CD4-positive, CD25-positive, alpha-beta regulatory T cell (primary cell): Measurements from ENCODE around the gene SEH1L. TPM values are rescaled to one million over a fixed set of nuclear protein-coding genes. Genes with fewer than 3 reads are reported as not detected.
"Not testable (repeated sequence)": the region's sequence is repeated elsewhere in the genome, so short reads cannot be mapped to it uniquely, and the experiment has no call there.

Experiments used
- ATAC-seq, 2 donors: fragments of 150-1000 bp; cut with Tn5 transposase; one replicate each; pipeline ENCODE4 v1.10.0; 2021; ENCODE audit warnings: low read depth in 2 of 2, moderate number of reproducible peaks in 2 of 2, moderate library complexity in 1 of 2
- DNase-seq, 3 donors: peaks; one replicate each; pipeline versions ENCODE4 v3.0.0 to v3.0.0-alpha.2; 2012 to 2022; ENCODE audit warnings: mixed read lengths in 1 of 3
- H3K27ac ChIP-seq: one replicate; pipeline ENCODE4 v1.7.0; 2013; ENCODE audit warnings: mild to moderate bottlenecking, low read length; ENCODE audit not compliant: insufficient read depth, poor library complexity, severe bottlenecking
- H3K27me3 ChIP-seq: one replicate; pipeline ENCODE4 v1.7.0; 2013; ENCODE audit warnings: low read length; ENCODE audit not compliant: control insufficient read depth, insufficient read depth
- H3K36me3 ChIP-seq: one replicate; pipeline ENCODE4 v1.7.0; 2013; ENCODE audit warnings: mild to moderate bottlenecking, low read length, moderate library complexity; ENCODE audit not compliant: control insufficient read depth, insufficient read depth
- H3K4me1 ChIP-seq: 2 replicates; pipeline ENCODE4 v1.7.0; 2013; ENCODE audit warnings: mild to moderate bottlenecking, low read length; ENCODE audit not compliant: insufficient read depth, control insufficient read depth, poor library complexity, severe bottlenecking
- H3K4me3 ChIP-seq: one replicate; pipeline ENCODE4 v1.7.0; 2013; ENCODE audit warnings: low read depth, mild to moderate bottlenecking, low read length, moderate library complexity
- H3K9me3 ChIP-seq, 2 experiments: 1 replicate in 1 of 2; 2 replicates in 1 of 2; pipeline ENCODE4 v1.7.0; 2013; ENCODE audit warnings: low read length in 2 of 2, mild to moderate bottlenecking in 1 of 2, moderate library complexity in 1 of 2; ENCODE audit not compliant: control insufficient read depth in 2 of 2
- H3K27ac Mint-ChIP-seq, 3 donors: one replicate each; pipeline ENCODE4 v1.8.0; 2020 to 2022; ENCODE audit warnings: mild to moderate bottlenecking in 3 of 3, mixed read lengths in 3 of 3, moderate library complexity in 2 of 3
- H3K27me3 Mint-ChIP-seq: one replicate; pipeline ENCODE4 v1.8.0; 2022; ENCODE audit warnings: mild to moderate bottlenecking, mixed read lengths
- H3K36me3 Mint-ChIP-seq: one replicate; pipeline ENCODE4 v1.8.0; 2020; ENCODE audit warnings: mixed read lengths
- H3K4me1 Mint-ChIP-seq, 4 donors: one replicate each; pipeline ENCODE4 v1.8.0; 2020 to 2022; ENCODE audit warnings: mixed read lengths in 4 of 4, mild to moderate bottlenecking in 1 of 4
- H3K4me3 Mint-ChIP-seq, 4 donors: one replicate each; pipeline ENCODE4 v1.8.0; 2020 to 2022; ENCODE audit warnings: mild to moderate bottlenecking in 4 of 4, mixed read lengths in 4 of 4, moderate library complexity in 3 of 4
- H3K9me3 Mint-ChIP-seq, 7 donors: one replicate each; pipeline ENCODE4 v1.8.0; 2020 to 2022; ENCODE audit warnings: mixed read lengths in 7 of 7, mild to moderate bottlenecking in 3 of 7, moderate library complexity in 2 of 7
- polyA plus RNA-seq, 4 donors: library from polyadenylated mRNA; unstranded; fragments of 300-500 nt; fragmentation: Illumina TruSeq; gene quantifications; one replicate each; pipeline ENCODE4 v1.2.3, GENCODE V29; 2021
- total RNA-seq: library from RNA; stranded (reverse); gene quantifications from one replicate; pipeline ENCODE4 v1.2.3, GENCODE V29; 2022

SEH1L gene
- total and polyA plus RNA-seq, 5 donors from 2014 or later: 22.0 to 33.1 (median 26.2) TPM

DNA sequence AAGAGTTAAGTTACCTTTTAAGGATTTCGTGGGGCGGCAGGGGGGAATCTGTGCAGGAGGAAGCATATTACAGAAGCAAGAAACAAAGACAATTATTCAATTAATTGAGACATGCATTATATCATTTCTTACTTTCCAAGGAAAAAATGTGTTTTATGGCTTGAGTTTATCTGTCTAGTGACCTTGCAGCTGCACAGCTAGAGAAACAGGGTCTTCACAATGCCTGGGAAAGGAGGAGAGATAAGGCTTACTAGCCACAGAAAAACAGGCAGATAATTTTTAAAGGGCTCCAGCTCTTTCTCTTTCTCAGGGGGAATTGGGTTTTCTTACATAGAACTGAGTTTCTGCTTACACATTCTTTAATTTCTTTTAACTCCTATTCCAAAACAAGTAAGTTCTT, 49.5 kb downstream of the SEH1L start:
- not testable (repeated sequence) for H3K27ac ChIP-seq, H3K9me3 ChIP-seq, H3K27me3 Mint-ChIP-seq, H3K9me3 Mint-ChIP-seq, H3K27ac Mint-ChIP-seq, H3K4me3 ChIP-seq, DNase-seq, H3K27me3 ChIP-seq, H3K36me3 Mint-ChIP-seq, ATAC-seq
- peaks cover 39% of the 10 kb centered on the region for H3K4me1 ChIP-seq
- H3K4me3 Mint-ChIP-seq: peak overlapping the region in 1 of 4 donors; percentile 15
- H3K4me1 Mint-ChIP-seq: peaks cover 0 to 25% (median 20%) of the 10 kb centered on the region in 4 donors
- peaks cover 23% of the 10 kb centered on the region for H3K36me3 ChIP-seq

- Mint-ChIP-seq H3K4me1 (peaks cover 0 to 20% (median 16%) of the 10 kb centered on the region in 4 donors), H3K27me3 (no peaks in the 10 kb centered on the region), H3K27ac (peak overlapping the region in 2 of 3 donors; percentile 0 to 24), H3K4me3 (peak overlapping the region; percentile 22 to 65 (median 46)), H3K9me3 (no peaks in the 10 kb centered on the region), H3K36me3 (peaks cover 5% of the 10 kb centered on the region)
- ATAC-seq (no peak), DNase-seq (peak in 1 of 3 donors; percentile 27)
- Histone ChIP-seq H3K4me3 (peak overlapping the region; percentile 52), H3K36me3 (peaks cover 32% of the 10 kb centered on the region), H3K27me3 (no peaks in the 10 kb centered on the region), H3K9me3 (no peaks in the 10 kb centered on the region), H3K4me1 (peaks cover 27% of the 10 kb centered on the region), H3K27ac (no peak overlapping the region)
These were observed 50.7 kb downstream of the SEH1L start for GRCh38 chr18:12998332-12999060.

DNA sequence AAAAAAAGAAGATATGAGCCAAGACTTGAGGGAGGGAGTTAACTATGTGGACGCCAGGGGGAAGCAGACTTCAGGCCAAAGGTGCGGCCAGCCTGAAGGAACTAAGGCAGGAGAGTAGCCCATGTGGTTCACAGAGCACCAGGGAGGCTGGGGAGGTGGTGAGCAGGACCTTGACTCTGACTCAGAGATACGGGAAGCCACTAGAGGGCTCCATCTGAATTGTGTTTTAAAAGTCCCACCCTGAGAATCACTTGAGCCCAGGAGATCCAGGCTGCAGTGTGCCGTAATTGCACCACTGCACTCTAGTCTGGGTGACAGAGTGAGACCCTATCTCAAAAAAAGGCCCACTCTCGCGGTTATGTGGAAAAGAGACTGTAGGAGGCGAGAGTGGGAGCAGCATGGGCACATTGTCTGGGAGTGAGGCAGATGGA, 55.7 kb downstream of the SEH1L start:
- Mint-ChIP-seq H3K27me3 (no peaks in the 10 kb centered on the region), H3K4me1 (peaks cover 11 to 27% (median 15%) of the 10 kb centered on the region in 4 donors), H3K36me3 (peaks cover 16% of the 10 kb centered on the region), H3K4me3 (no peak overlapping the region), H3K27ac (no peak overlapping the region), H3K9me3 (no peaks in the 10 kb centered on the region)
- Histone ChIP-seq H3K36me3 (peaks cover 63% of the 10 kb centered on the region), H3K27ac (no peak overlapping the region), H3K4me1 (peaks cover 8% of the 10 kb centered on the region), H3K4me3 (no peak overlapping the region), H3K27me3 (no peaks in the 10 kb centered on the region), H3K9me3 (no peaks in the 10 kb centered on the region)
- DNase-seq (peak in 1 of 3 donors; percentile 40), ATAC-seq (no peak)

GRCh38 chr18:13004396-13004795, 56.6 kb downstream of the SEH1L start:
- peaks cover 22% of the 10 kb centered on the region for H3K36me3 Mint-ChIP-seq
- ATAC-seq (no peak), DNase-seq (no peak)
- no peaks in the 10 kb centered on the region for H3K27me3 ChIP-seq
- no peak overlapping the region for H3K27ac ChIP-seq
- H3K9me3 ChIP-seq: no peaks in the 10 kb centered on the region
- H3K27ac Mint-ChIP-seq: no peak overlapping the region
- H3K4me1 ChIP-seq: no peaks in the 10 kb centered on the region
- H3K36me3 ChIP-seq: peaks cover 71% of the 10 kb centered on the region
- no peaks in the 10 kb centered on the region for H3K9me3 Mint-ChIP-seq
- H3K27me3 Mint-ChIP-seq: no peaks in the 10 kb centered on the region
- peaks cover 4 to 20% (median 10%) of the 10 kb centered on the region in 4 donors for H3K4me1 Mint-ChIP-seq
- no peak overlapping the region for H3K4me3 Mint-ChIP-seq
- no peak overlapping the region for H3K4me3 ChIP-seq

- Mint-ChIP-seq H3K36me3 (peaks cover 20% of the 10 kb centered on the region), H3K27me3 (no peaks in the 10 kb centered on the region), H3K9me3 (no peaks in the 10 kb centered on the region), H3K4me1 (peaks cover 0 to 15% (median 9%) of the 10 kb centered on the region in 4 donors), H3K4me3 (no peak overlapping the region), H3K27ac (no peak overlapping the region)
- ATAC-seq (no peak), DNase-seq (no peak)
- H3K27ac ChIP-seq: no peak overlapping the region
- H3K4me1 ChIP-seq: no peaks in the 10 kb centered on the region
- H3K36me3 ChIP-seq: peaks cover 75% of the 10 kb centered on the region
- H3K4me3 ChIP-seq: no peak overlapping the region
- no peaks in the 10 kb centered on the region for H3K9me3 ChIP-seq
- no peaks in the 10 kb centered on the region for H3K27me3 ChIP-seq
These were observed 57.5 kb downstream of the SEH1L start for GRCh38 chr18:13005289-13005688.

- Mint-ChIP-seq H3K36me3 (peaks cover 22% of the 10 kb centered on the region), H3K9me3 (no peaks in the 10 kb centered on the region), H3K4me3 (no peak overlapping the region), H3K27ac (peak overlapping the region; percentile 27 to 89 (median 66)), H3K27me3 (no peaks in the 10 kb centered on the region), H3K4me1 (peaks cover 0 to 15% (median 9%) of the 10 kb centered on the region in 4 donors)
- no peaks in the 10 kb centered on the region for H3K9me3 ChIP-seq
- H3K4me1 ChIP-seq: no peaks in the 10 kb centered on the region
- peaks cover 74% of the 10 kb centered on the region for H3K36me3 ChIP-seq
- ATAC-seq (no peak), DNase-seq (no peak)
- no peaks in the 10 kb centered on the region for H3K27me3 ChIP-seq
- no peak overlapping the region for H3K4me3 ChIP-seq
- H3K27ac ChIP-seq: no peak overlapping the region
These were observed 58.9 kb downstream of the SEH1L start for GRCh38 chr18:13006531-13007247.

DNA sequence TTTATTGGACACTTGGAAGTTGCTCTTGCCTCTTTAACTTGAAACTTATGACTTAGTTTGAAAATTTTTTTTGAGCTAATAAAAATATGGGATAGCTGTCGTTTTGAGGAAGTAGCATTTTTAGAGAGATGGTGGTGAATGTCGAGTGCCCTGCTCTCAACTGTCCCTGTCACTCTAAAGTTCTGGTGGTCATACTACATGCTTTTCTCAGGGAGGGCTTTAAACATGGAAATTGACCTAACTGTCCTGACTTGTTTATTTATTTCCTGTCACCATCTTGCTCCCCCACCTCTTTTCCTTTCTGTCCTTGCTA, 59.4 kb downstream of the SEH1L start:
- Histone ChIP-seq H3K27ac (no peak overlapping the region), H3K4me1 (no peaks in the 10 kb centered on the region)
- H3K36me3 Mint-ChIP-seq: peaks cover 25% of the 10 kb centered on the region

More for the DNA sequence above, 59.4 kb downstream of the SEH1L start:
- no peaks in the 10 kb centered on the region for H3K9me3 ChIP-seq
- no peaks in the 10 kb centered on the region for H3K27me3 ChIP-seq
- no peak overlapping the region for H3K4me3 ChIP-seq
- ATAC-seq: no peak
- peak overlapping the region in 2 of 3 donors; percentile 27 to 89 for H3K27ac Mint-ChIP-seq
- DNase-seq: no peak
- no peaks in the 10 kb centered on the region for H3K9me3 Mint-ChIP-seq
- peaks cover under 1 to 15% (median 10%) of the 10 kb centered on the region in 4 donors for H3K4me1 Mint-ChIP-seq
- H3K4me3 Mint-ChIP-seq: no peak overlapping the region
- no peaks in the 10 kb centered on the region for H3K27me3 Mint-ChIP-seq
- peaks cover 76% of the 10 kb centered on the region for H3K36me3 ChIP-seq
